Forelimb muscle (tissue), 1 donor: ENCODE data around the gene ZBTB16. TPM values are rescaled to one million over a fixed set of nuclear protein-coding genes. Genes with fewer than 3 reads are reported as not detected.

ENCODE experiments used
- DNase-seq: peaks from one replicate; pipeline ENCODE4 v3.0.0-alpha.2; 2013; ENCODE audit warnings: low read depth
- polyA plus RNA-seq: library from polyadenylated mRNA; unstranded; fragments of 120-200 nt; gene quantifications from one replicate; pipeline ENCODE4 v1.2.1, GENCODE V29; 2013; ENCODE audit not compliant: insufficient read length

ZBTB16 gene
- polyA plus RNA-seq, 1 donor, result 5.3 TPM

DNA sequence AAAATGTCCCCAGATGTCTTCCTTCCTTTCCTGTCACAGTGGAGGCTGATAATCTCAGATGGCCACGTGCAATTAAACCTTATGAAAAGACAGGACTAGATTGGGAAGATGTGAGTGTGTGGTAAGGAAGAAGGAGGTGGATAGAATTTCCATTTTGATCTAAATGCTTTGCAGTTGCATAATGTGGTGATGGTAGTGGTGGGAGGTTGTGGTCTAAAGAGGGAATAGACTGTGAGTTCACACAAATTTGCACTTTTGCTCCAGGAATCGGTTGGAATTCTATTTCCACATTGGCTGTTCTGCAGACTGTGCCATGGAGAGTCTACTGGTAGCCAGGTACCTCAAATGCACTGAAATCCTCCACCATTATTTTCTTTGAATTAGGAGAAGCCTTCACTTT is 93.3 kb downstream of the ZBTB16 start:
- no peak for DNase-seq

DNA sequence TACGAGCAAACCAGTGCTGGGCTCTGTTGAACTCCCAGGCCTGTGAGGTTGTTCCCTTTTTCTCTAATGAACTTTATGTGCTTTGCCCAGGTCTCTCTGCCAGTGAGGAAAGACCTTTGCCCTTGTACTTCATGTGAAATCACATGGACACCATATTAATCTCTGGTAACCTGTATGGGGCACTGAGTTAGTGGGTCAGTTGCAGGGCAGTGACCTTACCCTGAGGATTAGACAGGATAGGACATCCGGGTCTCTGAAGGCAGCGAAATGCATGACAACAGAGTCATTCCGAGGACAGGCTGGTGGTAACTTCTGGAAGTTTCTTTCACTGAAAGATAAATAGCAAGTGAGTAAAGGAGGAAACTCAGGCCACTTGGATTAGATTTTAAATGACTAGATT is 93.7 kb downstream of the ZBTB16 start:
- DNase-seq, result no peak

GRCh38 chr11:114154271-114155047 is 94.9 kb downstream of the ZBTB16 start:
- no peak for DNase-seq

DNA sequence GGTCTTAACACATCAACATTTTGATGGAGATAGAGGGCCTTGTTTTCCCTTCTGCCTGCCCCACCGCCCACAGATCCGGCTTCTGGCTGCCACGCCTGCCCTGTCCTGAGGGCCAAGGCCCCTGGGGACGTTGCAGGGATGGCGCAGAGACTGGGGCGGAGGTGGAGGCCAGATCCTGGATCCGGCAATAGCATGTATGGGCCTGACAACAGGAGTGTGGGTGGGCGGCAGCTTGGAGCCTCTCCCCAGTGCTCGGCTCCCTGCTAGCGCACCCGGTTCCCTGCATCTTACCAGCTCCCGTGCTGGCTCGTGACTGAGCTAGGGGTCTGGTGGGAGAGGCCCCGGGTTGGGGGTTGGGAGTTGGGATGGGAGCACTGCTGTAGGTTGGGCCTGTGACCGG is 95.6 kb downstream of the ZBTB16 start:
- no peak for DNase-seq

DNA sequence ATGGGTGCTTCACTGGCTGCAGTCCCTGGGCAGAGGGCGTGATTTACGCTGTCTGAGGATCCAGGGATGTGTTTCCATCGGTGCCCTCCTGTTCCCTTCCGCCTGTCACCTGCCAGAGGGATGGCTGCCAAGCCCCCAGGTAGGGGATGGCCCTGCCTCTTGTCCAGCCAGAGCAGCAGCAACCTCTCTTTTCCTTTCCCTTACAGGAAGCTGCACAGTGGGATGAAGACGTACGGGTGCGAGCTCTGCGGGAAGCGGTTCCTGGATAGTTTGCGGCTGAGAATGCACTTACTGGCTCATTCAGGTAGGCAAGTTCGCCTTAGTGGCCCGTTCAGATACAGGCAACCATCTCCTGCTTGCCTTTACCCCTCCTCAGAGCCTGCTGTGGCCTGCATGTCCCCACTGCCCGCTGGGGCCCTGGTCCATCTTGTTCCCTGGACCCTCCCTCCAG is 96.6 kb downstream of the ZBTB16 start:
- DNase-seq, result no peak

- DNase-seq, result no peak
Measured at GRCh38 chr11:114156782-114157181, 97.3 kb downstream of the ZBTB16 start.

- no peak for DNase-seq
Measured at GRCh38 chr11:114157476-114158050, 98.1 kb downstream of the ZBTB16 start.

GRCh38 chr11:114158421-114158820 is 98.9 kb downstream of the ZBTB16 start:
- no peak for DNase-seq

- no peak for DNase-seq
Measured at GRCh38 chr11:114158886-114159285, 99.4 kb downstream of the ZBTB16 start.

DNA sequence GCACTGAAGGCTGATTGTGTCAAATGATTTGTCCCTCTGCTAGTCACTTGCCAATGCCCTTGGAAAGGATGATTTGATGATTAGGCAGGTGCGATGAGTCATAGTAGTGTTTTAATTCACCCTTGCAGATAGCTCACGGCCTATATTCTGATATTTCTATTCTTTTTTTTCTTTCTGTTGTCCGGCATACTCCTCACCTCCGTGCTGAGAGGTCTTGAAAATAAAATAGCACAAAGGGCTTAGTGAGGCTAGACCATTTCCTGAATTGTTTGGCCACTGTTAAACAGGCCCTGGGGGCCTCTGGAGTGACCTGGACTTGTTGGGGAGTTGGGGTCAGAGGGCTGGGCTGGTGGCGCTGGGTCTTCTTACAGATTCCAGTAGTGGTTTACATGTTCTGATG is 99.8 kb downstream of the ZBTB16 start:
- DNase-seq, result no peak

DNA sequence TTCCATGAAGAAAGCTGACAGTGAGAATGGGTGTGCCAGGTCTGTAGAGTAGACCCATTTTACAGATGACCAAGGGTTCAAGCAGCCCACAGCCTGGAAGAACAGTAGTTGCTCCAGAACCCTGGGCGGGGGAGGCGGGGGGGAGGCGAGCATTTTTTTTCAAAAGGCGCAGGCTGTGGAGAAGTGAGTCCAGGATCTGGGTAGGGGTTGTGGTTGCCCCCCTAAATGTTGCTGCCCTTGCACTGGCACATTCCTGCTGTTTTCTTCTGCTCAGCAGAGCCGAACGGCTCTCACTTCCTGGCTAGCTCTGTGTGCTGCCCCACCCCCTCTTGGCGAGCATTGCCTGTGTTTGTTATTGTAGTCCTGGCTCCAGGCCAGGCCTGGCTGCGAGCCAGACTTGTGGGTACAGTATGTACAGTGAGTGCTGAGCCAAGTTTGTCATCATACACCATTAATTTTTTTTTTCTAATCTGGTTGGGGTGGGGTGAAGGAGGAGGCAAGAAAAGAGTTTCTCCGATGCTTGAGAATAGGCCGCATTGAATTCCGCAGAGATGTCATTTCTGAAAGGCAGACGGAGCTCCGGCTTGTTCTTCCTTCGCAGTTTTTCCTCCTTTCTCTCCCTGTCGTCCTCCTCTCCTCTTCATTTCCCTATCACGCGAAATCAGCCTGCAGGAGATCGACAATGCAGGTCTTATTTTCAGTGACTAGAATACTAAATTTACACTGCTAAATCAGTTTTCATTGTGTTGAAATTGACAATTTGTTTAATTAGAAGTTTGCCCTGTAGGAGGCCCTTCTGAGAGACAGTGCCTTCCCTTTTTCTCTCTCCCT is 100.5 kb downstream of the ZBTB16 start:
- DNase-seq, result peak; percentile 94

DNA sequence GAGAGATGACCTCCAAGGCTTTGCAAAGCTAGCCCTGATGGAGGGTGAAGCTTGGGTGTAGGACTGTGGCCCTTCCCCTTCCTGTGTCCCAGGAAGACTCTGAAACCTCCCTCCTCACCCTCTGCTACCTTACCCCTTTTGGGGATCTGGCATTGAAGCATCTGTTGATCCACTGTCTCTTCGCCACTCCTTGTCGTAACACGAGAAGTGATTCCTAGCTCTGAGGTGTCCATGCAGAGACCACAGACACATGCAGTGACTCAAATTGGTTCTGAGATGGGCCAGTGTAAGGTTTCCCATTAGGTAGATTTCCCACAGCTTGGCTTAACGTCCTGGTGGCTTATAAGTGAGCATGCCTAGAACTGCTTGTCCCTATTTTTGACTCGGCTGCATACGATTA is 101.4 kb downstream of the ZBTB16 start:
- no peak for DNase-seq

DNA sequence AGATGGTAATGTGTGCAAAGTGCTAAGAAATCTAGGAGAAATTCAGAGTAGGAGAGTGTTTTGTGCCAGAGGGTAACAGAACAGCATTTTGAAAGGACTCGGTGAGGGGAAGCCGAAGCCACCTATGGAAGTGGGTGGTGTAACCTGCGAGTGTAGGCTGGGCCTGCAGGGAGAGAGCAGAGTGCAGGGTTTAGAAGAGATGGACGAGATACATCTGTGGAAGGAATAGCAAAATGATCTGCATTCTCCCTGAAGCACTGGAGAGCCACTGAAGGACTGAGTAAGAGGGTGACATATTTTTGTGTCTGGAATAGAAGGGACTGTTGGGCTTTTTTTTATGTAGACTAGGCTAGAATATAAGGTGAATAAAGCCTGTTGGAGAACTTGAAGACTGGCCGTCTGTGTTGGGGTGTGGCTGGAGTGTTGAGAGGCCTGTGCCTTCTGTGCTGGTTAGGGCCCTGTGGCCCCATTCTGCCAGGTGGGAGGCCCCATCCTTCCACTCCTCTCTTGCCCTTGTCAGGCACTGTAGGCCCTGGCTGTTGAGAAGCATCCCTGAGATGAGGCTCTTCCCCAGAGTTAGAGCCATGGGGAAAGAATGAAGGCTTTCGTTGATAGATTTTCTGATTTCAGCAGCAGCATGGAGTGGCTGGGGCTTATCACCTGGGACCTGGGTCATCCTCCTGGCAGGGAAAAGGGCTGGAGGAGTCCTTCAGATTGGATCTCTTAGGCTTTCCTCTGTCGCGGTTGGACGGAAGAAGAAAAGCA is 102.2 kb downstream of the ZBTB16 start:
- DNase-seq, result no peak

GRCh38 chr11:114162719-114163123 is 103.2 kb downstream of the ZBTB16 start:
- peak; percentile 100 for DNase-seq

- DNase-seq, result no peak
Measured at GRCh38 chr11:114163229-114163631, 103.7 kb downstream of the ZBTB16 start.

DNA sequence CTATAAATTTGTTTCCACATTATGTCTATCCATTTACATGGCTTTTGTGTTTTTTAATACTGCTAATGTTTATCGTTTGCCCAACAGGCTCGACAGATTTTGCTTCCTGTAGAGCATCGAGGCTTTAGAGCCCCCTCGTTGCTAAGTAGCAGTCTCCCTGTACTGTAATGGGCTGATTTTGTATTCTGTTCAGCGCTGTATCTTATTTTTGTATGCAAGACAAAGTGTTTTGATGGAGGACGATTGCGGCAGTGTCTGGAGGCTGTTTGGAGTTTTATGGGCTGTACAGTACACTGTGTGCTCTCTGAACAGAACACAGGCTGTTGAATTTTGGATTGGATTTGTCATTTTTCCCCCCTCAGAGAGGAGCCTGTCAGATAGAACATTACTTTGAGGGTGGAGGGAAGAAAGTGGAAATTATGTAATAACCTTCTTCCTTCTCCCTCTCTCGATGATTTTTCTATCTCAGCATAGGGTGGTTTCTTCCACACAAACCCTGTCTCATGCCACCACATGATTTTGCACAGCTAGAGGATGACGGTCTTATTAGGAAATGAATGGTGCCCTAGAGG is 104.4 kb downstream of the ZBTB16 start:
- no peak for DNase-seq

DNA sequence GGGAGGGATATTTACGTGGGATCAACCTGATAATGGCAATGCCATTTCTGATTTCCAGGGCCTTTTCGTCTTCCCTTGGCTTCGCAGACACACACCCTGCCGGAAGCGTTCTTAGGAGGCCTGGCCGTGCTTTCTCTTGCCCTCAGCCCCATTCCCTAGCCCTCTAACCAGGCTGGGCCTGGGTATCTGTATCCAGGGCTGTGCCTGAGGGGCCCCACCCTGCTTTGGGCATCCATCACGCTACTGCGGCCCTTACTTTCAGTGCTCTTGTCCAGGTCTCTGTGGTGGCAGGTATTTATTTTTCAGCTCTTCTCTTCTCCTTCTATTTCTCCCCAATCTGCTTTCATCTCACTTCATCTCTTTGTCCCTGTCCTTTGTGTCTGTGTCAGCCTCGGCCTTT is 105.0 kb downstream of the ZBTB16 start:
- no peak for DNase-seq

DNA sequence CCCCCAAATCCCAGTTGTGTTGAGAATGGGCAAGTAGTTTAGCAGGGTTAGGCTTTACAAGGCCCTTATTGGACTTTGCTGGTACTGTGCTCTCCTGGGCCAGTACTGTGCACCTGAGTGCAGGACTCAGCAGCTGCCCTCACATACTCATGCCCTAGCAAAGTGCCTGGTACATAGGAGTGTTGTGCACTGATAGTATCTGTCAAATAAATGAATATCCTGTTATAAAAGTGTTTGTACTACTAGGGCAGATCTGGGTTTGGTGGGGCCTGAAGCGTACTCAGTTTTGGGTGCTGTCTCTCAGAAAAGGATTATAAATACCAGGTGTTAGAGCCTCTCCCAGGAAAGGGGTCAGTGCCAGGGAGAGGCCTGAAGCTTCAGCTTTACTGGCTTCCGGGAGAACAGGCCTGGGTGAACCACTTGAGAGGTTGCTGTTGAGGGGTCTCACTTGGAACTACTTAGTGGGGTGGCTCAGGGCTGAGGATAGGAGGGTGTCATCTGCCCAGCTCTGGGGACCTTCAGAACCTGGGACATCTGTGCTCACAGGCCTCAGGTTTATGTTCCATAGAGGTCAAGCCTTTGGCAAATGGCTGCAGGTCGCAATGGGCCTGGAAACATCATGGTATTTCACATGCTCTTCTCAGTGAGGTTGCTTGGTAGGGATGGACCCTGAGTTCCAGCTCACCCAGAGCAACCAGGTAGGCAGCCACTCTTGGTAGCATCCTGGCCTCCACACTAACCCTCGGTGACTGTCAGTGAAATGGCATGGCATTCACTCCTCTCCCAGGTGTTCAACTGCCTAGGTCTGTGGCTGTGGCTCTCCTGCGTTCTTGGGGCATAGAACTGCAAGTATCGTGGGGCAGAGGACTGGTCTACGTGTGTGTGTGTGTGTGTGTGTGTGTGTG is 106.1 kb downstream of the ZBTB16 start:
- DNase-seq, result no peak

DNA sequence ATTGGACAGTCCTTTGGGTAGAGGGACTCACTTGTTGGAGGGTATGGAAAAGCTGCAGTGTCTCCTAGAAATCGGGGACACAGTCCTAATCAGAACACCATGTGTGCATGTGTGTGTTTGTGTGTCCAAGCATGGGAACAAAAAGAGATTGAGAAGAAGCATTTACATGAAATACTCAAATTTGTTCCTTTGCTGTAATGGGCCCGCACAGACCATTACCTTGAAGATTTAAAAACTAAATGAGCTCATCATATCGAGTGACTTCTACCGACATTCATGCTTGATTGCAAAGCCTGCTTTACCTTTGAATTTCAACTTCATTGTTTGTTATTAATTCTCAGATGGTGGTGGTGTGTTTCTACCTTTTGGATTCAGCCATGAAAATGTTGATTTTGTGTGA is 106.9 kb downstream of the ZBTB16 start:
- DNase-seq, result no peak

DNA sequence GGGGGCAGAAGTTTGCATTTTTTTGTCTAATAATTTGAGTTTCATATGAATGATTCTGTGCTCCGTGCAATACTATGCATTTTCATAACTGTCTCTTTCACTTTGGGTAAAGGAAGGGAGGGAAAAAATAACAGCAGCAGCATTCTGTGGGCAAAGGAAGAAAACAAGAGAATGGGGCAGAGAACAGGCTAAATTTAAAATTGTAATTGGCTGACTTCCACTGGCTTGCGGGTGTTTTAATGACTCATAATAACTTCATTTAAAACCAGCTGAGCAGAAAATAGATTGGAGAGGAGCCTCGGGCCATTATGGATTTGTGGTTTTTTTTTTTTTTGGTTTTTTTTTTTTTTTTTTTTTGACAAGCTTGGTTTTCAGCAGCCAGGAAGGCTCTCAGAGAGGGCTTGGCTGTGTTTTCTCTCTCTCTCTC is 107.4 kb downstream of the ZBTB16 start:
- no peak for DNase-seq
